HG03025 (cell line): Measurements from ENCODE around the gene MRGPRE.
"Not testable (repeated sequence)": the region's sequence is repeated elsewhere in the genome, so short reads cannot be mapped to it uniquely, and the experiment has no call there.

Experiments used
- ATAC-seq: cut with Tn5 transposase; IDR thresholded peaks from one replicate; pipeline ENCODE4 v1.9.1; 2021; ENCODE audit warnings: mild to moderate bottlenecking, moderate library complexity; ENCODE audit not compliant: unreplicated experiment, low FRiP score

Gene MRGPRE, protein sequence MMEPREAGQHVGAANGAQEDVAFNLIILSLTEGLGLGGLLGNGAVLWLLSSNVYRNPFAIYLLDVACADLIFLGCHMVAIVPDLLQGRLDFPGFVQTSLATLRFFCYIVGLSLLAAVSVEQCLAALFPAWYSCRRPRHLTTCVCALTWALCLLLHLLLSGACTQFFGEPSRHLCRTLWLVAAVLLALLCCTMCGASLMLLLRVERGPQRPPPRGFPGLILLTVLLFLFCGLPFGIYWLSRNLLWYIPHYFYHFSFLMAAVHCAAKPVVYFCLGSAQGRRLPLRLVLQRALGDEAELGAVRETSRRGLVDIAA

DNA sequence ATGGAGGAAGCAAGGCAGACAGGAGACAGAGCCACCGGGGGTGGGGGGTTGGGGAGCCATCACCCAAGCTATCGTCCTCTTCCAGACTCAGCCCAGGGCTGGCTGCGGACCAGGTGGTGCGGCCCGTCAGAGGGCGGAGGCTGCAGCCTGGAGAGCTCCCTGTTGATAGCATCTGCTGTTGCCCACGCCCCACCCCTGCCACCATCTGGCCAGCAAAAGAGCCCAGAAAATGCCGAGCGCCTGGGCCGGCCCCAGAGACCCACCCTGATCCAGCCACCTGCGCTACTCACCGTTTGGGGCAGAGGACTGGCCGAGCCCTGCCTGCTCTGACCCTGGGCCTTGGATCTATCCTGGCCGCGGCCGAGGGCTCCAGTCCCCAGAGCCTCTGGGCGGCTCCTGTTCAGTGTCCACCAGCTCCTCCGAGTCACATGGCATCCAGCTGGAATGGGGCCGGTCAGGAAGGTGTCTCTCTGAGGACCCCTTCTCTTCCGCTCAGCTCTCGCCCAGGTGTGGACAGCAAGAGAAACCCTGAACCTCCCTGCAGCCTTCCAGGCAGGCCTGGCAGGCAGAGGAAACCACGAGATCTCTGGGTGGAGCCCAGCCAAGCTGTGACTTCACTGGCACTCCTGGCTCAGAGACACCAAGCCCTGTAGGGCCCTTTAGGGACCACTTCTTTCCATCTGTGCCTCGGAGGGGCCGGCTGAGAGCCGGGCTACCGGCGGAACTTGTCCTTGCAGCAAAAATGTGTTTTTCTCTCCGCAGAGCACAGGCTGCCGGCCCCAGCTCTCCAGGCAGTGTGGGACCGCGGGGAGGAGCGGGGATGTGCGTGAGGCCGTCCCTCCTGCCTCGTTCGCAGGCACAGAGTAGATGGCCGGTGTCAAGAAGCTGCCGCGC is at the start of gene MRGPRE:
Gene MRGPRE (minus strand): TSS at position 567 of the 894 bp plus-strand sequence. CDS start 3,618 bp downstream, outside the sequence.
- ATAC-seq: no peak

DNA sequence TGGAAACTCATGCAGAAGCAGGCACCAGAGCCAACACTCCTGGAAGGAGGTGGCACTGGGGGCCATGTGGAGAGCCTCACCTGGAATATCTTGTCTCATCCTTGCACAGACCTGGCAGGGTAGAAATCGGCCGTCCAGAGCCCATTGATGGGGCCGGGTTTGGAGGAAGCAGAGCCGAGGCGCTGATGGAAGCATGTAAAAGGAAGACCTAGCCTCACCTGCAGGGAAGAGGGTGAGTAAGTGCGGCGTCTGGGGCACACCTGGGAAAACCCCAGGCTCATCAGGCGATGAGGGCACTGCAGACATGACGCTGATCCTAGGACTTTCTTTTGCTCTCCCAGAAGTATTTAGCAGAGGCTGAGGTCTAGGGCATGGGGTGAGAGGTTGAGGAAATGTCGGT is 48.9 kb upstream of the MRGPRE start:
- not testable (repeated sequence) for ATAC-seq

DNA sequence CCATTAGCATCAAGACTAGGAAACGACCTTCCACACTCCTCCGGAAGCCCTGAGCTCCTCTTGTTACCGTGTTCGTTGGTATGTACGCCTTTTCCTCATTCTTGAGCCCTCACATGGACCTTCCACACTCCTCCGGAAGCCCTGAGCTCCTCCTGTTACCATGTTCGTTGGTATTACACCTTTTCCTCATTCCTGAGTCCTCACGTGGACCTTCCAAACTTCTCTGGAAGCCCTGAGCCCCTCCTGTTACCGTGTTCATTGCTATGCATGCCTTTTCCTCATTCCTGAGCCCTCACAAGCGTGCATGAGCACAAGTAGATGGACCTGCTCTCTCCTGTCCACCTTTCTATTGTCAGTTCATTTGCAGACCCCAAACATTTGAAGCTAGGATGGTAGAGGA is 48.4 kb upstream of the MRGPRE start:
- ATAC-seq: not testable (repeated sequence)

DNA sequence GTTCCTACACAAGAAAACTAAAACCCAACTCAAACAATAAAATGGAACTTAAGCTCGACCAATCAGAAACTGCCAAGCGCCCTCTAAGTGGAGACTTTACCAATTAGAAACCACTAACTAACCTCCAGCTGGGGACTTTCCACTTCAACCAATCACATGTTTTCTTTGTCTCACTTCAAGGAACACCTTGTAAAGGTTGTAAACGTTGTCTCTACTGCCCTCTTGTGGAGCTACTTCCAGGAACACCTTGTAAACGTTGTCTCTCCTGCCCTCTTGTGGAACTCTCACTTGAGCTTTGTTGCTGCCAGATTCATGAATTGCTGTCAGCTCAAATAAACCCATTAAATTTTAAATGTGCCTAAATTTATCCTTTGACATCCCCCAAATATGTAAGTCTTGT is 46.7 kb upstream of the MRGPRE start:
- not testable (repeated sequence) for ATAC-seq

DNA sequence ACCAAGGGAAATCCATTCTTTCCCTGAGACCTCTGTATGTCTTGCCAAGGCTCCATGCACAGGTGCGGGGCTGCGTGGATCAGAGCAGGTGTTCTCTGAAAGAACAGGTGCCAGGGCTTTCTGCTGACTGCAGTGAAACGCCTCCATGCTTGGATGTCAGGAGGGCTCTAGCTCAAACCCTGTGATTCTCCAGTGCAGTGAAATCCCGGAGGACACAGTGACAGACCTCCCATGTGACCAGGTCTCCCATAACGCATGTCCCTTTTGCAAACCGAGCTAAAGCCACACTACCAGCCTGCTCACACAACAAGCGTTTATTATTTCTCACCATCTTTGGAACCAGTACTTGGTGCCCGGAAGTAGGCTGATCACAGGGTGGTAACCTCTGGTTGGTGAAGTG is 41.4 kb upstream of the MRGPRE start:
- ATAC-seq: not testable (repeated sequence)

DNA sequence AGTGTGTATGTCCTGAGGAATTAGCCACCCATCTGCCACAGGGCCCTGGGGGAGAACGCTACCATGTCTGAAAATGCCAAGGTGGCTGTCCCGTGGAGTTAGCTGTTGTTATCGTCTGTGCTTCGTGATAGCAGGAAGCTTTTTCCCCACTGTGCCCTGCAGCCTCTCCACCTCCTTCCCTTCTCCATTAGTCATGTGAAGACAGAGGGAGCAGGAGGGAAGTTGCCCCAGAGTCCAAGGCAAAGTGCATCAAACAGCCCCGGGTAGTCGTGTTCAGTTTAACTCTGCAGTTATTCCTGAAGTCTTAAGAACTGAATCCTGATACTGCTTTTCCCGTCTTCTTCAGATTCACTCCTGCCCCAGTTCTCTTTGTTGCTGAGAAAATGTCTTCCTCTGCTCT is 30.3 kb upstream of the MRGPRE start:
- not testable (repeated sequence) for ATAC-seq

DNA sequence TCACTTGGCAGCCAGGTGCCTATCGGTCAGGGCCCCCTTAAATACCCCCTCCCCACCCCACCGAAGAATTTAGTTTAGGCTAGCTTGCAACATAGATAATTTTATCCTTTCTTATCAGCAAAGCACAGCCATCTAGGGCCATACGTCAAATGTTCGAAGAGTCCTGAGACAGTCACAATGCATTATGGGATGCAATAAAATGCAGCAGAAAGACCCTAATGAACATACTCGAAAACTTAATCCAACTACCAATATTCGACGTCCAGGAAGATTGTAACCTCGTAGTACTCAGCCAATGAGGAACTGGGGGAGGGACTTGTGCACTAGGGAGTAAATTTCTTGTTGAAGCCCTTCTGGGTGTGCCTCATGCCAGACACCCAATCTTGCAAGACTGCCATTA is 29.6 kb upstream of the MRGPRE start:
- not testable (repeated sequence) for ATAC-seq

DNA sequence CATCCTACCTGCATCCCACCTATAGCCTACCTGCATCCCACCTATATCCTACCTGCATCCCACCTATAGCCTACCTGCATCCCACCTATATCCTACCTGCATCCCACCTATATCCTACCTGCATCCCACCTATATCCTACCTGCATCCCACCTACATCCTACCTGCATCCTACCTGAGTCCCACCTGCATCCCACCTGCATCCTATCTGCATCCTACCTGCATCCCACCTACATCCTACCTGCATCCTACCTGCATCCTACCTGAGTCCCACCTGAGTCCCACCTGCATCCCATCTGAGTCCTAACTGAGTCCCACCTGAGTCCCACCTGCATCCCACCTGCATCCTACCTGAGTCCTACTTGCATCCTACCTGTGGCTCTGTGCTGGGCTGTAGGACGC is 25.3 kb upstream of the MRGPRE start:
- not testable (repeated sequence) for ATAC-seq

DNA sequence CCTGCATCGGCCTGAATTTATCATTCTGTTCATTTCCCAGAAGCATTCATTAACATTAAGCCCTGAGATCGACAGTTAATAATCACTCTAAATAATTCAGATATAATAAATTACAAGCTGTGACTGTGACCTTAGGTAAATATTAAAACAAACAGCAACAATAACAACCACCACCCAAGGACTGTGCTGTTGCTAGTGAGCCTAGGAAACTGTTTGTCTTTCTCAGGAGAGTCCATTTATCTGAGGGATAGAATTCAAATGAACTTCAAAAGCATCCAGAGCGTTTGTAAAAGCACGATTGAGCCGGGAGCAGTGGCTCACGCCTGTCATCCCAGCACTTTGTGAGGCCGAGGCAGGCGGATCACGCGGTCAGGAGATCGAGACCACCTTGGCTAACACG is 23.0 kb upstream of the MRGPRE start:
- not testable (repeated sequence) for ATAC-seq

DNA sequence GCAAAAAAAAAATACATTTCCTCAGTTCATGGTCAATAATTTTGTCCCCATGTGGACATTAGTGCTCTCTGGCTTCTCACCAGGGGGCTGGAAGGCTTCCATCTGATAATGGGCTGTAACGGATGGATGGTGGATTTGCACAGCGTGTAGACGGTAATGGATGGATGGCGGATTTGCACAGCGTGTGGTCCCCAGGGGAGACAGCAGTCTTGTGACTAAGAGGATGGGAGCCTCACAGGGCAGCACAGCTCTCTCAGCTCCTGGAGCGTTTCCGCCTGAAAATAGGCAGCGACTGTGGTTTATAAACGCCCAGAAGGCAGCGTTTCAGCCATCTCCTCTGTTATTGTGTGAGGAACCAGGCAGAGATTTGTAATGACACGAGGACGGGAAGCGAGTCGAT is 22.6 kb upstream of the MRGPRE start:
- ATAC-seq: not testable (repeated sequence)

DNA sequence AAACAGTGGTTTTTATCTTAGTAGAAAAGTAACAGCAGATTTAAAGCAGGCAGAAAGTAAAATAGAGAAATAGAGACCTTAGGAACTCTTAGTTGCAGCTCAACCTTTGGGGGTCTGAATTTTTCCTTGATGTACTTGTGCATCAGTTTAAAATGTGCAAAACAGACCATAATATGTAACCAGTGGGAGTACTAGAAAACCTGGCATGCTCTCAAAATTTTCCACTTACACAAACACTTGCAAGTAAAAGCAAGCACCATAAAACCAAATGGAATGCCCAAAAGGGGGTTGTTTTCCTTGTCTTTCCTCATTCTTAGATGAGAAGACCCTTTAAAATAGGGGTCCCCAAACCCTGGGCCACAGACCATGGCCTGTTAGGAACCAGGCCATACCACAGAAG is 12.9 kb upstream of the MRGPRE start:
- ATAC-seq: no peak

DNA sequence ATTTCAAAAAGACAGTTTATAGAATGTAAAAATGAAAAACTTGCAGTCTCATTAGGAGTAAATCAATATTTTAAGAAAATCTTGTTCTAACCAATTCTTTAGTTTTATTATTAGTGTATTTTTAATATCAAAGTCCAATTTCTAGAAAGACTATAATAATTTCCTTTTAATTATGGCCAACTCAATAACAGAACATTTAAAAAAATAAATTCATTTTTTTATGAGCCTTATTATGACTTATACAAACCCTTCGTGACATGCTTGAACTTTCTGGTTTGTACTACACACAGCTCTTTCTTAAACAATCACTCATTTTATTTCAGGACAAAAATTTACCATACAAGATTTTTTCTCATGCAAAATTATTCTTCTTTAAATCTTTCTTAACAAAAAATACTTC is 11.7 kb upstream of the MRGPRE start:
- ATAC-seq: no peak

DNA sequence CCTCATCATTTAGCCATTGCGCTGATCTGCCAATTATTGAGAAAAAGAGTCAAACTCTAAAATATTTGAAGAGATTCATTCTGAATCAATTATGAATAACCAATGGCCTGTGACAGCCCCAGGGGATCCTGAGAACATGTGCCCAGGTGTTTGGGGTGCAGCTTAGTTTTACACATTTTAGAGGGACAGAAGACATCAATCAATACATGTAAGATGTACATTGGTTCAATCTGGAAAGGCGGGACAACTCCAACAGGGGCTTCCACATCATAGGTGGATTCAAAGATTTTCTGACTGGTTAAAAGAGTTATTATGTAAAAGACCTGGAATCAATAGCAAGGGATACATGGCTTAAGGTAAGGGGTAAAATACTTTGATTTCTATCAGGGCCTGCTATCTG is 4.9 kb upstream of the MRGPRE start:
- ATAC-seq: no peak

DNA sequence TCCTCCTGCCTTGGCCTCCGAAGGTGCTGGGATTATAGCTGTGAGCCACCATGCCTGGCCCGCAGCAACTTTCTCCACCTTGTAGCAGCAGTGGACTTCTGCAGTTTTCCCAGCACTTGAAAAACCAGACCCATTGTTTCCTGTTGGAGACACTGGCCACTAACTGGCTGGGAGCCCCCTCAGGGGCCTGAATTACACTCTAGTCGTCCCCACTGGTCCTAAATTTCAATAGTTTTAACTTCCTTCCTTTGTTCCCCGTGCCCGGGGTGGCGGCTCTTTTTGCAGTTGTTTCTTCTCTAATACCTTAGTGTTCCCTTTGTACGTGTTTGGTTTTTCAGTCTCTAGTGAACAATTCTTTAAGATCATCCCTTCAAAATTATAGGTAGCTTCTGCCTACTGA is 2.6 kb upstream of the MRGPRE start:
- no peak for ATAC-seq

DNA sequence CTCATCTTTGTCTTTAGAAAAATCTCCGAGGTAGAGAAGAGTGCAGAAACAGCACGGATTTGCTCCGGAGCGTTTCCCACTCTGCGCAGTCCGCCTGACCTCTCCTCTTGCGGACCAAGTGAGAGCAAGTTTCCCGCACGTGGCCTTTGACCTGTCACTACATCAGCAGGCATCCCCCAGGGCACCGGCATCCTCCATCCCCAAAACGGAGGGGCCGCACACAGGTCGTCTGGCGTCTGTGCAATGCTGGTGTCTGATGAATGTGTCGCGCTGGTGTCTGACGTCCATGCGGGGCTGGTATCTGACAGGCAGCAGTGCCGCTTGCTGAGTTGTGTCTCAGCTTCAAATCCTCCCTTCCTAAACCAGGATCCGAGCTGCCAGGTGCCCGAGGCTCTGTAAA is 739 bp upstream of the MRGPRE start:
- ATAC-seq: no peak

DNA sequence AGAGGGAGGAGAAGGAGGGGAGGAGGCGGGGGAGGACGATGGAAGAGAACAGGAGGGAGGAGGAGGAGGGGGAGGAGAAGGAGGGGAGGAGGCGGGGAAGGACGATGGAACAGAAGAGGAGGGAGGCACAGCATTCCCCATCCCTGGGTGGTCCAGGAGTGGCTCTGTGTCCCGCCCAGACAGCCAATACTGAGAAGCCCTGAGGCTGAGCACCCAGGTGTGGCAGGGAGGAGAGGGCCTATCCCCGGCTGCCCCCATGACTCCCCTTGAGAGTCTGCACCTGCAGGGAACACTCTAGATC is 717 bp downstream of the MRGPRE start:
- ATAC-seq: no peak

DNA sequence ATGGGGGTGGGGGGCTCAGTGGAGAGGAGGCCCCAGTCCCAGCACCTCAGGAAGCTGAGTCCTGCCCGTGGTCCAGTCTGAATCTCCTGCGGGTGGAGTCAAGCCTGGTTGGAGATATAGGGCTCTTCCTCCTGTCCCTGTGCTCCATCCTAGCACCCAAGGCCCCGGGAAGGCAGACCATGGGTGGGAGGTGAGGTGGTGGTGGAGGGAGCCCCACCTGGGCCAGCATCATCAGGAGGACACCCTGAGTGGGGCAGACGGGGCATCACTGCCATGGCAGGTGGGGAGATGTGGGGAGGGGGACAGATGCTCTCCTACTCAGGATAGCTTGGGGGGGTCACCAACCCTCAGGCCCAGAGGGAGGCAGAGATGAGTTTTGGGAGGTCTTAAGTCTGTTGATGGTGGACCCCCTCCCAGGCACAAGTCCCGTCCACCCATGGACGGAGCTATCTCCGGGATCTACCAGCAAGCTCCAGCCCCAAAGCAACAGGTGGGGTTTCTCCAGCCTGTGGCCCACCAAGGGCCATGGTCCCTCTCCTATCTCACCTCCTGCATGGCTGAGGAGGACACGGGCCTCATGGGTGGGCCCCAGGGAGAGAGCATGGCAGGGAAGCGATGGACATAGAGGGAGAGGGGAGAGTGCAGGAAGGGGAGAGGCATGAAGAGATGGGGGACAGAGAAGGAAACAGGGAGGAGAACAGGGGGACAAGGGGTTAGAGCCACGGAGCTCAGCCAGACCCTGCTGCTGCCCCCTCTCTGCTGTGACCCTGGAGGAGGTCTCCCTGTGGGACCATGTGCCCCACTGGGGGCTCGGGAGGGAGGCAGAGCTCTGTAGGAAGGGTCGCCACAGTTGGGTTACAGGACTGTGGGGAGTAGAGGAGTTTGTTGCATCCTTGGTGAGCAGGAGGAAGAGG is 1.3 kb downstream of the MRGPRE start:
- no peak for ATAC-seq

DNA sequence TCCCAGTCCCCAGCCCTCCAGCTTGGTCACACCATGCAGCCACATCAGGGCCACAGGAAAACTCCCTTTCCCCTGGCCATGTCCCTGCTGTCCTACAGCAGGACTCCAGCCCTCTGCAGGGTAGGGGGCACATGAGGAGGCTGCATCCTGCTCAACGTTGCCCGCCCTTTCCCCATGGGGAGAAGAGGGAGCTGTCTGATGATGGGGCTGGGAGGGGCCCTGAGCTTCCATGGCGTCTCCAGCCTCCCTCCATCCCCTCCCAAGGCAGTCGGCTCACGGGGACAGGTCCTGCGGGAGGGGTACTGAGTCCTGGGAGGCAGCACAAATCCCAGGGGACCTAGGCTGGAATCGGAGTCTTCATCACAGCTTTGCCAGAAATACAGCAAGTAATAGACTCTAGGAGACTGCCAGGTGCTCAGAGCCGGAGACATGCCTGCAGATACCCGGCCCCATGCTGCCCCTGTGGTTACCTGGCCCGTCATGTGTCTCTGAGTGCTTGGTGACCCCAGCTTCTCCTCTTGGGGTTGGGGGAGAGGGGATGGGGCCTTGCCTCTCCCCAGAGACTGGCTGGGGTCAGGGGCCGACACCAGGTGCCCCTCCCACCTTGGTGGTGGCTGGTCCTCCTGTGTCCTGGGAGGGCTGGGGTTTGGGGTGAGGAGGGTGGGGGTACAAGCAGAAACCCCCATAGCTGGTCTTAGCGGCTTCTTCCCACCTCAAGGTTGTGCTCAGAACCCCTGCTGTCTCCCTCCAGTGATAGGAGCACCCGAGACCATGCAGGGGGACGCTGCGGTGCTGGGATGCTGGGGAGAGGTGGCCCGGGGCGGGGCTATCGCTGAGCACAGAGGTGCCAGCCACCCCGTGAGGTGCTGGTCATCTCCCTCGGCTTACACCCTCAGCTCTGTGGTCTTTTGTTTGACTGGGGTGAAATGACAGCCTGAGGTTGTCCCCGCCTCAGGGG is 2.3 kb downstream of the MRGPRE start:
- ATAC-seq: no peak

DNA sequence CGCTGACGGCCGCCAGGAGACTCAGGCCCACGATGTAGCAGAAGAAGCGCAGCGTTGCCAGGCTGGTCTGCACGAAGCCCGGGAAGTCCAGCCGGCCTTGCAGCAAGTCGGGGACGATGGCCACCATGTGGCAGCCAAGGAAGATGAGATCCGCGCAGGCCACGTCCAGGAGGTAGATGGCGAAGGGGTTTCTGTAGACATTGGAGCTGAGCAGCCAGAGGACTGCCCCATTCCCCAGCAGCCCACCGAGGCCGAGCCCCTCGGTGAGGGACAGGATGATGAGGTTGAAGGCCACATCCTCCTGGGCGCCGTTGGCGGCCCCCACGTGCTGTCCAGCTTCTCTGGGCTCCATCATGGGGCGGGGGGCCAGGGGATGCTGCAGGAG is 3.8 kb downstream of the MRGPRE start:
- ATAC-seq: no peak
